Motor neuron (in vitro differentiated cells): ENCODE results near the gene FAM171A2. TPM values are rescaled to one million over a fixed set of nuclear protein-coding genes. Genes with fewer than 3 reads are reported as not detected.
A peak's percentile ranks its signal among the peaks of the same experiment; 100 is the strongest.
"Not testable (repeated sequence)": the region's sequence is repeated elsewhere in the genome, so short reads cannot be mapped to it uniquely, and the experiment has no call there.

Experiments
- ATAC-seq, 8 experiments: fragments of 200-7000 bp; cut with Tn5 transposase; replicated peaks in 6 of 8; 2 replicates each; pipeline ENCODE4 v1.8.0; 2021; ENCODE audit warnings: mild to moderate bottlenecking in 8 of 8, moderate library complexity in 8 of 8
- H3K27ac ChIP-seq, 2 donors: fragments of 250-450 bp; sonication (Bioruptor Pico); 2 replicates each; pipeline ENCODE4 v1.9.0; 2021; ENCODE audit warnings: antibody characterized with exemption in 2 of 2, mild to moderate bottlenecking in 2 of 2, moderate library complexity in 1 of 2
- H3K4me1 ChIP-seq, 2 donors: fragments of 250-450 bp; sonication (Bioruptor Pico); replicated peaks in 1 of 2; 2 replicates each; pipeline ENCODE4 v1.6.1; 2021; ENCODE audit warnings: antibody characterized with exemption in 2 of 2, mild to moderate bottlenecking in 2 of 2, moderate library complexity in 1 of 2
- H3K4me3 ChIP-seq, 5 donors: fragments of 250-450 bp; sonication (Bioruptor Pico); 2 replicates each; pipeline ENCODE4 v1.9.0; 2021; ENCODE audit warnings: antibody characterized with exemption in 5 of 5, mild to moderate bottlenecking in 5 of 5, moderate library complexity in 4 of 5
- WGBS, 10 experiments: fragments of 450-650 bp; shearing (Covaris generic); methylation state at CpG; one replicate each; pipeline ENCODE4 v1.0.0; 2022; 5-methylcytosine and 5-hydroxymethylcytosine counted together
- in situ Hi-C, 9 experiments: fragments of 400-800 bp; cut with MboI; loops; one replicate each; pipeline ENCODE4 v1.15.0; 2021; ENCODE audit warnings: low sequenced_read_pairs in 9 of 9, low pct_unique_long_range_greater_than_20kb in 2 of 9; ENCODE audit not compliant: unreplicated experiment in 9 of 9
- total RNA-seq, 8 experiments: library from RNA; unstranded; fragments of 300-600 nt; gene quantifications; 2 replicates each; pipeline versions ENCODE4 v1.2.3 to v1.2.4, GENCODE V29; 2022

Gene FAM171A2
- 10 to 100 TPM in 5 of 8 experiments, 1 to 10 TPM in 2, under 1 TPM in 1; 0.81 to 30.1 (median 22.7) TPM for total RNA-seq

- in situ Hi-C loops: no loop called here
- Histone ChIP-seq H3K4me1 (peaks cover 24 to 26% of the 10 kb centered on the region in 2 donors), H3K27ac (peak within 1 kb of the TSS; percentile 88 to 90), H3K4me3 (peak within 1 kb of the TSS; percentile 70 to 93 (median 82))
- WGBS, 10 experiments: 13 to 50% methylated on average over 1 to 3 of the region's 63 CpGs; no CpG with 5 or more reads in 8 of the 10 experiments
- ATAC-seq: peak; percentile 70 to 89 (median 73)
Observed at GRCh38 chr17:44363613-44364159, at the start of gene FAM171A2. Gene FAM171A2, minus strand, starts transcription at chr17:44363853. Its CDS starts 139 bp downstream, at chr17:44363714.

- no peak for ATAC-seq
- WGBS, 10 experiments: 83 to 100% (median 96%) methylated on average over 1 to 7 of the region's 7 CpGs
- no peak overlapping the region for H3K27ac ChIP-seq
- no peak overlapping the region for H3K4me3 ChIP-seq
- no peaks in the 10 kb centered on the region for H3K4me1 ChIP-seq
- in situ Hi-C loops: loop anchor here in 2 of 9 experiments (25.0 kb wide), 3 partner anchors 103 to 253 kb away; partner anchors contain the start of genes GPATCH8 (in 1 of the 2) and MEIOC (in 1 of the 2)
Observed at GRCh38 chr17:44409309-44410028, 45.8 kb upstream of the FAM171A2 start.

- 82 to 100% (median 96%) methylated on average over 1 to 3 of the region's 4 CpGs; no CpG with 5 or more reads in 2 of the 10 experiments for WGBS, 10 experiments
- no peak overlapping the region for H3K4me3 ChIP-seq
- no peak for ATAC-seq
- in situ Hi-C loops: loop anchor here in 2 of 9 experiments (25.0 kb wide), 3 partner anchors 104 to 254 kb away; partner anchors contain the start of genes GPATCH8 (in 1 of the 2) and MEIOC (in 1 of the 2)
- no peaks in the 10 kb centered on the region for H3K4me1 ChIP-seq
- H3K27ac ChIP-seq: no peak overlapping the region
Observed at GRCh38 chr17:44408786-44409185, 45.1 kb upstream of the FAM171A2 start.

- WGBS, 10 experiments: 86 to 100% (median 100%) methylated on average over 1 to 5 of the region's 5 CpGs
- no peak for ATAC-seq
- H3K4me1 ChIP-seq: no peaks in the 10 kb centered on the region
- in situ Hi-C loops: loop anchor here in 2 of 9 experiments (25.0 kb wide), 3 partner anchors 110 to 260 kb away; partner anchors contain the start of genes GPATCH8 (in 1 of the 2) and MEIOC (in 1 of the 2)
- no peak overlapping the region for H3K4me3 ChIP-seq
- H3K27ac ChIP-seq: no peak overlapping the region
Observed at GRCh38 chr17:44402564-44403172, 39.0 kb upstream of the FAM171A2 start.

GRCh38 chr17:44400226-44400847, 36.7 kb upstream of the FAM171A2 start:
- no peak overlapping the region for H3K27ac ChIP-seq
- no peak overlapping the region for H3K4me3 ChIP-seq
- 50 to 100% (median 98%) methylated on average over 2 to 3 of the region's 3 CpGs; no CpG with 5 or more reads in 4 of the 10 experiments for WGBS, 10 experiments
- in situ Hi-C loops: loop anchor here in 2 of 9 experiments (25.0 kb wide), 3 partner anchors 112 to 262 kb away; partner anchors contain the start of genes GPATCH8 (in 1 of the 2) and MEIOC (in 1 of the 2)
- peak; percentile 37 to 64 (median 47) for ATAC-seq
- no peaks in the 10 kb centered on the region for H3K4me1 ChIP-seq

- no peak overlapping the region for H3K27ac ChIP-seq
- in situ Hi-C loops: no loop called here
- peak in 5 of 8 experiments; percentile 17 to 90 (median 58) for ATAC-seq
- no peak overlapping the region for H3K4me3 ChIP-seq
- WGBS, 10 experiments: 82 to 100% (median 97%) methylated on average over 6 to 19 of the region's 41 CpGs; no CpG with 5 or more reads in 2 of the 10 experiments
- H3K4me1 ChIP-seq: no peaks in the 10 kb centered on the region
Observed at GRCh38 chr17:44398692-44399691, 35.3 kb upstream of the FAM171A2 start.

- H3K27ac ChIP-seq: no peak overlapping the region
- WGBS, 10 experiments: 83% methylated on average over 1 of the region's 8 CpGs; no CpG with 5 or more reads in 9 of the 10 experiments
- ATAC-seq: peak in 3 of 8 experiments; percentile 6 to 19 (median 11)
- H3K4me3 ChIP-seq: no peak overlapping the region
- in situ Hi-C loops: no loop called here
- no peaks in the 10 kb centered on the region for H3K4me1 ChIP-seq
Observed at GRCh38 chr17:44397479-44398440, 34.1 kb upstream of the FAM171A2 start.

- Histone ChIP-seq H3K4me3 (no peak overlapping the region), H3K27ac (no peak overlapping the region), H3K4me1 (no peaks in the 10 kb centered on the region)
- in situ Hi-C loops: no loop called here
- no peak for ATAC-seq
- 86 to 100% (median 100%) methylated on average over 1 to 5 of the region's 5 CpGs; no CpG with 5 or more reads in 3 of the 10 experiments for WGBS, 10 experiments
Observed at GRCh38 chr17:44396946-44397345, 33.3 kb upstream of the FAM171A2 start.

- Histone ChIP-seq H3K4me3 (no peak overlapping the region), H3K27ac (no peak overlapping the region), H3K4me1 (no peaks in the 10 kb centered on the region)
- in situ Hi-C loops: no loop called here
- ATAC-seq: no peak
- 100% methylated on average over 1 to 2 of the region's 2 CpGs; no CpG with 5 or more reads in 3 of the 10 experiments for WGBS, 10 experiments
Observed at GRCh38 chr17:44394833-44395232, 31.2 kb upstream of the FAM171A2 start.

- ATAC-seq, in situ Hi-C loops, H3K4me1 ChIP-seq, H3K4me3 ChIP-seq, H3K27ac ChIP-seq: not testable (repeated sequence)
- 92 to 98% (median 92%) methylated on average over 4 to 5 of the region's 9 CpGs; no CpG with 5 or more reads in 7 of the 10 experiments for WGBS, 10 experiments
Observed at GRCh38 chr17:44394112-44394511, 30.5 kb upstream of the FAM171A2 start.
